ENCODE results near the gene SFT2D3. TPM values are rescaled to one million over a fixed set of nuclear protein-coding genes. Genes with fewer than 3 reads are reported as not detected.

Gene SFT2D3
- total RNA-seq, 1 donor from 2014 or later, result 2.9 TPM

GRCh38 chr2:127704641-127705390 lies 3.5 kb downstream of the SFT2D3 start:
- Histone ChIP-seq H3K4me1 (peaks cover 79% of the 10 kb centered on the region), H3K27ac (replicated peaks) (peak overlapping the region; percentile 36), H3K9me3 (replicated peaks) (no peaks in the 10 kb centered on the region), H3K36me3 (peaks cover 40% of the 10 kb centered on the region), H3K27me3 (ENCODE audit: low read depth) (no peaks in the 10 kb centered on the region), H3K4me3 (no peak overlapping the region)
- intact Hi-C loops (cut with micrococcal nuclease), result no loop called here
- no peak for DNase-seq
- TF ChIP-seq CTCF (IDR thresholded peaks at IDR 0.05; ENCODE audit: borderline replicate concordance), result no peak

GRCh38 chr2:127705391-127706065 lies 4.2 kb downstream of the SFT2D3 start:
- no peak for TF ChIP-seq CTCF (IDR thresholded peaks at IDR 0.05; ENCODE audit: borderline replicate concordance)
- Histone ChIP-seq H3K9me3 (replicated peaks) (no peaks in the 10 kb centered on the region), H3K27ac (replicated peaks) (peak overlapping the region; percentile 36), H3K27me3 (ENCODE audit: low read depth) (no peaks in the 10 kb centered on the region), H3K4me3 (no peak overlapping the region), H3K36me3 (peaks cover 47% of the 10 kb centered on the region), H3K4me1 (peaks cover 83% of the 10 kb centered on the region)
- intact Hi-C loops (cut with micrococcal nuclease), result no loop called here
- no peak for DNase-seq

GRCh38 chr2:127706215-127706990 lies 5.1 kb downstream of the SFT2D3 start:
- Histone ChIP-seq H3K4me1 (peaks cover 78% of the 10 kb centered on the region), H3K27ac (replicated peaks) (peak overlapping the region; percentile 7), H3K27me3 (ENCODE audit: low read depth) (no peaks in the 10 kb centered on the region), H3K36me3 (peaks cover 47% of the 10 kb centered on the region), H3K4me3 (no peak overlapping the region), H3K9me3 (replicated peaks) (no peaks in the 10 kb centered on the region)
- intact Hi-C loops (cut with micrococcal nuclease), result no loop called here
- TF ChIP-seq CTCF (IDR thresholded peaks at IDR 0.05; ENCODE audit: borderline replicate concordance), result no peak
- no peak for DNase-seq

- H3K4me3 ChIP-seq, result no peak overlapping the region
- H3K27me3 ChIP-seq (ENCODE audit: low read depth), result no peaks in the 10 kb centered on the region
- peaks cover 68% of the 10 kb centered on the region for H3K4me1 ChIP-seq
- H3K36me3 ChIP-seq, result peaks cover 51% of the 10 kb centered on the region
- intact Hi-C loops (cut with micrococcal nuclease), result no loop called here
- no peak for TF ChIP-seq CTCF (IDR thresholded peaks at IDR 0.05; ENCODE audit: borderline replicate concordance)
- no peaks in the 10 kb centered on the region for H3K9me3 ChIP-seq (replicated peaks)
- peak overlapping the region; percentile 37 for H3K27ac ChIP-seq (replicated peaks)
- DNase-seq, result no peak
These were observed 6.8 kb downstream of the SFT2D3 start for GRCh38 chr2:127707890-127708648.

GRCh38 chr2:127709336-127709735 lies 8.0 kb downstream of the SFT2D3 start:
- no peak overlapping the region for H3K4me3 ChIP-seq
- no peaks in the 10 kb centered on the region for H3K9me3 ChIP-seq (replicated peaks)
- peak overlapping the region; percentile 37 for H3K27ac ChIP-seq (replicated peaks)
- H3K27me3 ChIP-seq (ENCODE audit: low read depth), result no peaks in the 10 kb centered on the region
- DNase-seq, result no peak
- H3K4me1 ChIP-seq, result peaks cover 55% of the 10 kb centered on the region
- TF ChIP-seq CTCF (IDR thresholded peaks at IDR 0.05; ENCODE audit: borderline replicate concordance), result no peak
- intact Hi-C loops (cut with micrococcal nuclease), result no loop called here
- peaks cover 60% of the 10 kb centered on the region for H3K36me3 ChIP-seq
